HG03521 (cell line): Measurements from ENCODE around the gene PFDN4.

Experiments
- ATAC-seq: cut with Tn5 transposase; IDR thresholded peaks from one replicate; pipeline ENCODE4 v1.9.1; 2021; ENCODE audit warnings: mild to moderate bottlenecking, moderate library complexity; ENCODE audit not compliant: unreplicated experiment

Gene PFDN4

DNA sequence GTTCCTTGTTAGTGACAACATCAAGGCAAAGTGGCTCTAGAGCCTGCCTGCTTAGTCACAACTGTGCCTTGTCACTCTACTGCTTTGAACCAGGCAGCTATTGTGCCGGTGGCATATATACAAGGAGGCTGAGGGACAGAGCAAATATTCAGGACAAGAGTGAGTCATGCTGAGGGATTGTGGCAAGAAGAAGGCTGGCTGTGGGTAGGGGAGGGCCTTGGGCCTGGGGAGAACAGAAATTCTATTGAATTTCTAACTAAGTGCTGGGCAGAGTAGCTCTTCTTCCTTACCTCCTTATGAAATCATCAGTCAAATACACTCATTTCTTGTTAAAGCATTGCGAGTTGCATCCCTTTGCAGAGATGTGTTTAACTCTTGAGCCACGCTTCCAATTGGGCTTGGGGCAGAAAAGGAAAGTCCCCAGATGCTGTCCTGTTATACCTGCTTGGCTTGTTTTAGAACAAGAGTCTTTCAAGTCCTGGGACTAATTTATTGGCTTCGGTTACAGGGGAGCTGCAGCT, 59.7 kb downstream of the PFDN4 start:
- no peak for ATAC-seq

DNA sequence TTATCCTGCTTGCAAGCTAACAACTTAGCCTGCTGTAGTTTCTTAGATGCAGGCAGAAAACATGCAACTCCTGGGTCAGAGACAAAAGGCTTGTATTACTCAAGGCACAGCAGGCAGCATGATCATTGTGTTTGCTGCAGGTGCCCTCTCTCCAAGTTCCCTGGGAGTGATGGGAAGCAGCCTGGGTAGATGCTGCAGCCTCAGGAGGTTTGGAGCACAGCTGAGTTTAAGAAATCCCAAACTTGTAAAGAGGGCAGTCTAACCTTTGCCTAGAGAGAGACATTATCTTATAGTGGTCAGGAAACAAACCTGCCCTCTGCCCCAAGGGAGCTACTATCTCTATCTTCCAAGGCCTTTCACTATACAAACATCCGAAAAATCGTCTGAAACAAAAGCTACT, 61.1 kb downstream of the PFDN4 start:
- ATAC-seq, result no peak
